Fibroblast of mammary gland (primary cell): ENCODE results near the gene CIAPIN1.

ENCODE experiments used
- DNase-seq: peaks from one replicate; pipeline ENCODE4 v3.0.0-alpha.2; 2010; ENCODE audit warnings: low read depth
- H3K4me3 ChIP-seq: 2 replicates; pipeline ENCODE4 v1.5.1; 2011; ENCODE audit warnings: low read depth, mild to moderate bottlenecking, low read length, moderate library complexity; ENCODE audit not compliant: control insufficient read depth
- CTCF ChIP-seq: conservative IDR thresholded peaks from 2 replicates; pipeline ENCODE4 v1.5.1; 2011; ENCODE audit warnings: low read depth, low read length, inconsistent platforms; ENCODE audit not compliant: control insufficient read depth, insufficient read depth

Gene CIAPIN1

GRCh38 chr16:57394444-57394843, 52.7 kb downstream of the CIAPIN1 start:
- H3K4me3 ChIP-seq: no peak overlapping the region
- no peak for TF ChIP-seq CTCF
- DNase-seq: no peak

- no peak for TF ChIP-seq CTCF
- no peak for DNase-seq
- no peak overlapping the region for H3K4me3 ChIP-seq
Observed at GRCh38 chr16:57392694-57393093, 54.5 kb downstream of the CIAPIN1 start.

- H3K4me3 ChIP-seq: no peak overlapping the region
- no peak for DNase-seq
- TF ChIP-seq CTCF: no peak
Observed at GRCh38 chr16:57391708-57392107, 55.5 kb downstream of the CIAPIN1 start.

- no peak for TF ChIP-seq CTCF
- no peak for DNase-seq
- H3K4me3 ChIP-seq: no peak overlapping the region
Observed at GRCh38 chr16:57391300-57391699, 55.9 kb downstream of the CIAPIN1 start.

GRCh38 chr16:57390636-57391295, 56.4 kb downstream of the CIAPIN1 start:
- no peak overlapping the region for H3K4me3 ChIP-seq
- no peak for TF ChIP-seq CTCF
- DNase-seq: no peak

GRCh38 chr16:57389087-57389468, 58.1 kb downstream of the CIAPIN1 start:
- H3K4me3 ChIP-seq: no peak overlapping the region
- no peak for DNase-seq
- TF ChIP-seq CTCF: no peak

GRCh38 chr16:57388359-57389086, 58.7 kb downstream of the CIAPIN1 start:
- TF ChIP-seq CTCF: no peak
- H3K4me3 ChIP-seq: no peak overlapping the region
- DNase-seq: no peak
